ENCODE results near the gene STUM. TPM values are rescaled to one million over a fixed set of nuclear protein-coding genes. Genes with fewer than 3 reads are reported as not detected.

The STUM gene
- total RNA-seq, 1 experiment from 2014 or later = 0.11 TPM

GRCh38 chr1:226656201-226656600 is 107.6 kb downstream of the STUM start:
- no peak overlapping the region for H3K14ac ChIP-seq (ENCODE audit: insufficient read depth, low read length)
- no peak for TF ChIP-seq CTCF (conservative IDR thresholded peaks at IDR 0.05)
- H3K23ac ChIP-seq (ENCODE audit: insufficient read length, low read depth, low read length) = no peak overlapping the region
- no peaks in the 10 kb centered on the region for H3K79me1 ChIP-seq (ENCODE audit: insufficient read depth, low read depth, low read length, poor library complexity, severe bottlenecking)
- H3K27ac ChIP-seq (ENCODE audit: insufficient read length, low read depth, low read length) = no peak overlapping the region
- Mint-ChIP-seq H3K36me3 (ENCODE audit: insufficient read depth in 1 of 3, low read depth in 3 of 3) (no peaks in the 10 kb centered on the region), H3K4me3 (no peak overlapping the region), H3K9me3 (no peaks in the 10 kb centered on the region), H3K4me1 (peaks cover 64 to 67% of the 10 kb centered on the region in 2 experiments), H3K27ac (no peak overlapping the region; a peak in 1 of 7 replicates), H3K27me3 (ENCODE audit: low read depth) (peaks cover 2% of the 10 kb centered on the region; the same call in 1 of the 2 replicates)
- WGBS (ENCODE audit: extremely low coverage, insufficient read length, low lambda C conversion rate) = no CpG with 5 or more reads among the region's 4 CpGs
- H3K18ac ChIP-seq (ENCODE audit: insufficient read length, low read depth, low read length) = no peak overlapping the region
- DNase-seq = no peak
- no peak overlapping the region for H2BK20ac ChIP-seq (ENCODE audit: low read depth, low read length, poor library complexity, severe bottlenecking)
- H2AFZ ChIP-seq (ENCODE audit: low read length) = no peak overlapping the region
- H2BK120ac ChIP-seq (ENCODE audit: low read depth, low read length, poor library complexity, severe bottlenecking) = no peak overlapping the region
- H3K56ac ChIP-seq (ENCODE audit: insufficient read length, low read depth, low read length) = no peak overlapping the region
- H3K9ac ChIP-seq (ENCODE audit: extremely low read depth, insufficient read length, low read length) = no peak overlapping the region
- no peak overlapping the region for H3K4me2 ChIP-seq (ENCODE audit: insufficient read depth, insufficient read length, low read length)
- H4K8ac ChIP-seq (replicated peaks; ENCODE audit: insufficient read length, low read depth, low read length) = no peak overlapping the region
- H3K27me3 ChIP-seq (ENCODE audit: insufficient read depth, low read length) = no peaks in the 10 kb centered on the region
- no peaks in the 10 kb centered on the region for H3K9me3 ChIP-seq (ENCODE audit: control insufficient read depth, low read depth, low read length)
- no peak overlapping the region for H4K91ac ChIP-seq (ENCODE audit: insufficient read length, low read depth, low read length)
- H3K4ac ChIP-seq (ENCODE audit: low read depth, low read length) = no peak overlapping the region
- H3K79me2 ChIP-seq (ENCODE audit: insufficient read depth, low read length) = no peaks in the 10 kb centered on the region
- H4K5ac ChIP-seq (ENCODE audit: insufficient read length, low read depth, low read length) = no peak overlapping the region
- H3K4me1 ChIP-seq (ENCODE audit: insufficient read depth, low read length) = peaks cover 16% of the 10 kb centered on the region; the same call in 1 of the 2 replicates
- no peaks in the 10 kb centered on the region for H3K23me2 ChIP-seq (ENCODE audit: insufficient read length, low read depth, low read length, poor library complexity, severe bottlenecking)
- H2BK12ac ChIP-seq (ENCODE audit: insufficient read length, low read depth, low read length) = no peak overlapping the region
- H2BK15ac ChIP-seq (ENCODE audit: low read depth, low read length) = no peak overlapping the region
- H4K20me1 ChIP-seq (ENCODE audit: control insufficient read depth, insufficient read depth, insufficient read length) = no peaks in the 10 kb centered on the region
- H2AK5ac ChIP-seq (ENCODE audit: insufficient read length, low read length) = no peak overlapping the region
- no peak overlapping the region for H2BK5ac ChIP-seq (ENCODE audit: insufficient read length, low read length)
- no peak overlapping the region for H3T11ph ChIP-seq (ENCODE audit: low read length)

Measured in H9 (cell line).